ENCODE results near the gene PIGR. TPM values are rescaled to one million over a fixed set of nuclear protein-coding genes. Genes with fewer than 3 reads are reported as not detected.
A peak's percentile ranks its signal among the peaks of the same experiment; 100 is the strongest.

PIGR gene
- total RNA-seq, 2 experiments from 2014 or later = not detected

- Mint-ChIP-seq H3K27me3 (no peaks in the 10 kb centered on the region), H3K9me3 (no peaks in the 10 kb centered on the region), H3K27ac (no peak overlapping the region), H3K4me3 (no peak overlapping the region), H3K4me1 (ENCODE audit: low read depth) (no peaks in the 10 kb centered on the region), H3K36me3 (ENCODE audit: low read depth) (no peaks in the 10 kb centered on the region)
- DNase-seq (no peak), ATAC-seq (ENCODE audit: poor library complexity) (no peak)
- no peaks in the 10 kb centered on the region for H3K4me1 ChIP-seq (ENCODE audit: insufficient read depth, low read length)
- CTCF ChIA-PET = no interaction called here
- no peak overlapping the region for H3K4me3 ChIP-seq (ENCODE audit: low read length)
- POLR2A ChIA-PET = no interaction called here
- H3K9me3 ChIP-seq (ENCODE audit: control insufficient read depth in 1 of 2, insufficient read depth in 1 of 2, low read length in 2 of 2) = no peaks in the 10 kb centered on the region
- TF ChIP-seq CTCF (IDR thresholded peaks at IDR 0.05) = no peak
- intact Hi-C loops (cut with DNase I, micrococcal nuclease) = no loop called here
- H3K27ac ChIP-seq (ENCODE audit: low read depth in 1 of 2, low read length in 2 of 2) = no peak overlapping the region
- H3K27me3 ChIP-seq (ENCODE audit: control insufficient read depth in 1 of 2, insufficient read depth in 2 of 2, low read length in 2 of 2) = peaks cover 0 to 3% of the 10 kb centered on the region in 2 experiments
- H3K36me3 ChIP-seq (ENCODE audit: insufficient read depth, low read length) = no peaks in the 10 kb centered on the region
Observed at GRCh38 chr1:206953126-206953525, 6.9 kb upstream of the PIGR start.

DNA sequence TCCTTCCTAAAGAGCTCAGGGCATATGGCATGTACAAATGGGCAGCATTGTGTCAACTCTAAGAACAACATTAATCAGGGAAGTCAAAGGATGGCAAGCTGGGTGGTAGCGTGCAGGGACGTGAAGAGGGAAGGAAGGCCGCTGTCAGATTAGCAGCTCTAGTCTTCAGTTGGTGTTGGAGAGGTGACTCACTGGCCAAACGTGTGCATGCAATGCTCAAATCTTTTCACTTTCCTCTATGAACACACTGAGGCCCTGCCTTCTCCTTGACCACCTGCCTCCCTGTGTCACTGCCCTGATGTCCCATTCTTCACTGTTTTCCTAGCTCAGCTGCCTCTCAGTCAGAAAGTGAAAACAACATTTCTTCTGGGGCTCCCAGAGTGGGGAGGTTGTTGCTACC lies 5.9 kb upstream of the PIGR start:
- CTCF ChIA-PET = no interaction called here
- H3K27ac Mint-ChIP-seq = no peak overlapping the region
- H3K4me1 ChIP-seq (ENCODE audit: insufficient read depth, low read length) = no peaks in the 10 kb centered on the region

GRCh38 chr1:206951318-206952100 lies 5.2 kb upstream of the PIGR start:
- no peak overlapping the region for H3K4me3 Mint-ChIP-seq
- Histone ChIP-seq H3K4me3 (ENCODE audit: low read length) (no peak overlapping the region), H3K4me1 (ENCODE audit: insufficient read depth, low read length) (no peaks in the 10 kb centered on the region), H3K27me3 (ENCODE audit: control insufficient read depth in 1 of 2, insufficient read depth in 2 of 2, low read length in 2 of 2) (peaks cover 0 to 3% of the 10 kb centered on the region in 2 experiments), H3K27ac (ENCODE audit: low read depth in 1 of 2, low read length in 2 of 2) (no peak overlapping the region), H3K9me3 (ENCODE audit: control insufficient read depth in 1 of 2, insufficient read depth in 1 of 2, low read length in 2 of 2) (no peaks in the 10 kb centered on the region), H3K36me3 (ENCODE audit: insufficient read depth, low read length) (no peaks in the 10 kb centered on the region)
- no peaks in the 10 kb centered on the region for H3K4me1 Mint-ChIP-seq (ENCODE audit: low read depth)
- no peaks in the 10 kb centered on the region for H3K36me3 Mint-ChIP-seq (ENCODE audit: low read depth)
- no peak for ATAC-seq (ENCODE audit: poor library complexity)
- ChIA-PET CTCF (no interaction called here), POLR2A (interaction anchor here (1.0 kb wide), 1 partner anchor 49 kb away, joined by 4 read pairs; no protein-coding TSS in a partner anchor)
- intact Hi-C loops (cut with DNase I, micrococcal nuclease) = no loop called here
- no peak for DNase-seq
- H3K27me3 Mint-ChIP-seq = peaks cover 1% of the 10 kb centered on the region
- TF ChIP-seq CTCF (IDR thresholded peaks at IDR 0.05) = no peak
- no peaks in the 10 kb centered on the region for H3K9me3 Mint-ChIP-seq
- H3K27ac Mint-ChIP-seq = no peak overlapping the region

More for the DNA sequence above, 5.9 kb upstream of the PIGR start:
- Mint-ChIP-seq H3K36me3 (ENCODE audit: low read depth) (no peaks in the 10 kb centered on the region), H3K4me3 (no peak overlapping the region), H3K9me3 (no peaks in the 10 kb centered on the region), H3K4me1 (ENCODE audit: low read depth) (no peaks in the 10 kb centered on the region), H3K27me3 (no peaks in the 10 kb centered on the region)
- intact Hi-C loops (cut with DNase I, micrococcal nuclease) = no loop called here
- Histone ChIP-seq H3K27me3 (ENCODE audit: control insufficient read depth in 1 of 2, insufficient read depth in 2 of 2, low read length in 2 of 2) (peaks cover 0 to 3% of the 10 kb centered on the region in 2 experiments), H3K4me3 (ENCODE audit: low read length) (no peak overlapping the region), H3K36me3 (ENCODE audit: insufficient read depth, low read length) (no peaks in the 10 kb centered on the region), H3K9me3 (ENCODE audit: control insufficient read depth in 1 of 2, insufficient read depth in 1 of 2, low read length in 2 of 2) (no peaks in the 10 kb centered on the region), H3K27ac (ENCODE audit: low read depth in 1 of 2, low read length in 2 of 2) (no peak overlapping the region)
- ATAC-seq (ENCODE audit: poor library complexity) (no peak), DNase-seq (peak in 2 of 14 experiments; percentile 53 to 69)
- POLR2A ChIA-PET = no interaction called here
- TF ChIP-seq CTCF (IDR thresholded peaks at IDR 0.05) = no peak

Measured in CD4-positive, alpha-beta T cell (primary cell).